CD4-positive, alpha-beta memory T cell (primary cell): ENCODE measurements around the gene MOV10. TPM values are rescaled to one million over a fixed set of nuclear protein-coding genes. Genes with fewer than 3 reads are reported as not detected.
A peak's percentile ranks its signal among the peaks of the same experiment; 100 is the strongest.

Experiments
- CTCF ChIA-PET: fragments of 350-600 bp; sonication (Branson Sonifier 250); formaldehyde crosslinking; loops from one replicate; lab custom pipeline; 2021; ENCODE audit warnings: inconsistent platforms; ENCODE audit not compliant: partially characterized antibody; lab: Charles Lee
- POLR2A ChIA-PET: fragments of 350-600 bp; sonication (Branson Sonifier 250); formaldehyde crosslinking; loops from one replicate; lab custom pipeline; 2021; ENCODE audit not compliant: partially characterized antibody; lab: Charles Lee
- DNase-seq, 5 donors: peaks; one replicate each; pipeline versions ENCODE4 v3.0.0 to v3.0.0-alpha.2; 2020 to 2022; ENCODE audit warnings: mixed read lengths in 1 of 5
- H3K27ac ChIP-seq: one replicate; pipeline ENCODE4 v1.7.0; 2013; ENCODE audit warnings: low read depth, low read length
- H3K27me3 ChIP-seq: 2 replicates; pipeline ENCODE4 v1.7.0; 2013; ENCODE audit warnings: mild to moderate bottlenecking, low read length, moderate library complexity; ENCODE audit not compliant: insufficient read depth
- H3K36me3 ChIP-seq: 2 replicates; pipeline ENCODE4 v1.7.0; 2013; ENCODE audit warnings: mild to moderate bottlenecking, low read length, moderate library complexity; ENCODE audit not compliant: insufficient read depth
- H3K4me1 ChIP-seq: 2 replicates; pipeline ENCODE4 v1.7.0; 2013; ENCODE audit warnings: mild to moderate bottlenecking, low read length, moderate library complexity; ENCODE audit not compliant: insufficient read depth
- H3K4me3 ChIP-seq, 2 donors: one replicate each; pipeline ENCODE4 v1.7.0; 2013; ENCODE audit warnings: low read length in 2 of 2, mild to moderate bottlenecking in 1 of 2
- H3K9me3 ChIP-seq, 2 donors: one replicate each; pipeline ENCODE4 v1.7.0; 2013; ENCODE audit warnings: low read length in 2 of 2, control low read depth in 1 of 2; ENCODE audit not compliant: control insufficient read depth in 1 of 2
- H3K27ac Mint-ChIP-seq, 7 donors: one replicate each; pipeline ENCODE4 v1.8.0; 2020 to 2021; ENCODE audit warnings: mixed read lengths in 7 of 7, mild to moderate bottlenecking in 6 of 7, inconsistent platforms in 3 of 7, moderate library complexity in 3 of 7
- H3K27me3 Mint-ChIP-seq, 2 donors: one replicate each; pipeline ENCODE4 v1.8.0; 2020 to 2021; ENCODE audit warnings: mixed read lengths in 2 of 2
- H3K36me3 Mint-ChIP-seq, 2 donors: one replicate each; pipeline ENCODE4 v1.8.0; 2020 to 2021; ENCODE audit warnings: mixed read lengths in 2 of 2, inconsistent platforms in 1 of 2, mild to moderate bottlenecking in 1 of 2
- H3K4me1 Mint-ChIP-seq, 4 donors: one replicate each; pipeline ENCODE4 v1.8.0; 2020 to 2021; ENCODE audit warnings: mixed read lengths in 4 of 4, mild to moderate bottlenecking in 1 of 4
- H3K4me3 Mint-ChIP-seq, 8 donors: one replicate each; pipeline ENCODE4 v1.8.0; 2020 to 2021; ENCODE audit warnings: mixed read lengths in 8 of 8, mild to moderate bottlenecking in 7 of 8, moderate library complexity in 6 of 8, inconsistent platforms in 3 of 8
- H3K9me3 Mint-ChIP-seq, 8 donors: one replicate each; pipeline ENCODE4 v1.8.0; 2020 to 2021; ENCODE audit warnings: mixed read lengths in 8 of 8, mild to moderate bottlenecking in 5 of 8, inconsistent platforms in 3 of 8, moderate library complexity in 1 of 8
- intact Hi-C: fragments of 100-400 bp; cut with micrococcal nuclease; formaldehyde crosslinking; loops from one replicate; pipeline ENCODE4 v1.15.1; 2023
- polyA plus RNA-seq, 2 donors: library from polyadenylated mRNA; unstranded; fragments of 300-500 nt; fragmentation: Illumina TruSeq; gene quantifications; one replicate each; pipeline ENCODE4 v1.2.3, GENCODE V29; 2021
- total RNA-seq, 2 experiments: library from RNA; stranded (reverse); gene quantifications; one replicate each; pipeline ENCODE4 v1.2.3, GENCODE V29; 2021

The MOV10 gene
- total and polyA plus RNA-seq, 4 experiments from 2014 or later: 21.8 to 96.1 (median 67.1) TPM

DNA sequence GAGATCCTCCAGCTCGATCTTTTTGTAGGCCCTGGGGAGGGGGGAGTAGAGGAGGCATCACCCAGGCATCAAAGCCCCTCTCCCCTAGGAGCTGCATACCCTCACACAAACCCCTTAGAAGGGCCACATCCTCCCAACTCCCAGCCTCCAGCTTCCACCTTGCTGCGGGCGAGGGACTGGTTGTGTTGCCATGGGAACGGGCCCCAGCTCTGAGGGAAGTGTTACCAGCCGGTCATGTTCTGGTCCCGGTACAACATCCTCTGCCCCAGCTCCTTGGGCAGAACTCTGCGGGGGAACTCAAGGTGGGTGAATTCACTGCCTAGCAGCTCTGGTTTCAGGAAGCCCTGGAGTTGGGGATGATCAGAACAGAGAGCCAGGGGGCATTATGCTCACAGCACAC is 36.6 kb downstream of the MOV10 start:
- H3K4me3 ChIP-seq: no peak overlapping the region
- POLR2A ChIA-PET: no interaction called here
- Mint-ChIP-seq H3K4me3 (no peak overlapping the region), H3K27ac (no peak overlapping the region), H3K4me1 (peaks cover 12 to 29% (median 19%) of the 10 kb centered on the region in 4 donors), H3K9me3 (no peaks in the 10 kb centered on the region), H3K27me3 (peaks cover 0 to 2% of the 10 kb centered on the region in 2 donors), H3K36me3 (no peaks in the 10 kb centered on the region)
- intact Hi-C loops: no loop called here
- H3K4me1 ChIP-seq: peaks cover 31% of the 10 kb centered on the region
- H3K27me3 ChIP-seq: peaks cover 3% of the 10 kb centered on the region
- CTCF ChIA-PET: interaction anchor here (0.6 to 5.8 kb wide), 5 partner anchors 7 to 321 kb away, joined by 4 to 73 read pairs (median 56); partner anchors contain the start of gene PPM1J
- no peaks in the 10 kb centered on the region for H3K36me3 ChIP-seq
- DNase-seq: no peak
- no peak overlapping the region for H3K27ac ChIP-seq
- H3K9me3 ChIP-seq: no peaks in the 10 kb centered on the region

DNA sequence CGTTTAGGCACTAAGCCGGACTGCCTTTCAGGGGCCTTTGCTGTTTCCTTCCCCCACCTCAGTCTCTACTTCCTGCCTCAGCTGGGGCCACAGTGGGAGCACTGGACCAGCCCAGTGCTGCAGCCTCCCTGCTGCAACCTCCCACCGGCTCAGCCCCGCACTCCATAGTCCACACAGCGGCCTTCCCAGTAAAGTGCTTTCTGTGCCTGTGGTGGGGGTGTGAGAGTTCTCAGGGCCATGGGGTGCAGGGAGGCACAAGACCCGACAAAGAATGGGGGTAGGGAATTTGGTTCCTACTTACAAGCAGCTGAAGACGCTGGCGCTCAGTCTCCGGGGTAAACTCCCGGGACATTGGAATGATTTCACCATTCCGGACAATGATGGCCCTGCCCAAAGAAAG is 37.2 kb downstream of the MOV10 start:
- Histone ChIP-seq H3K27ac (no peak overlapping the region), H3K36me3 (no peaks in the 10 kb centered on the region), H3K9me3 (no peaks in the 10 kb centered on the region), H3K27me3 (peaks cover 3% of the 10 kb centered on the region), H3K4me3 (no peak overlapping the region), H3K4me1 (peaks cover 28% of the 10 kb centered on the region)
- Mint-ChIP-seq H3K9me3 (no peaks in the 10 kb centered on the region), H3K4me3 (no peak overlapping the region), H3K27ac (no peak overlapping the region), H3K4me1 (peaks cover 12 to 29% (median 20%) of the 10 kb centered on the region in 4 donors), H3K27me3 (peaks cover 0 to 2% of the 10 kb centered on the region in 2 donors), H3K36me3 (no peaks in the 10 kb centered on the region)
- no peak for DNase-seq
- POLR2A ChIA-PET: no interaction called here
- intact Hi-C loops: no loop called here
- CTCF ChIA-PET: interaction anchor here (0.6 to 5.8 kb wide), 4 partner anchors 61 to 321 kb away, joined by 4 to 73 read pairs (median 30); no protein-coding TSS in a partner anchor

DNA sequence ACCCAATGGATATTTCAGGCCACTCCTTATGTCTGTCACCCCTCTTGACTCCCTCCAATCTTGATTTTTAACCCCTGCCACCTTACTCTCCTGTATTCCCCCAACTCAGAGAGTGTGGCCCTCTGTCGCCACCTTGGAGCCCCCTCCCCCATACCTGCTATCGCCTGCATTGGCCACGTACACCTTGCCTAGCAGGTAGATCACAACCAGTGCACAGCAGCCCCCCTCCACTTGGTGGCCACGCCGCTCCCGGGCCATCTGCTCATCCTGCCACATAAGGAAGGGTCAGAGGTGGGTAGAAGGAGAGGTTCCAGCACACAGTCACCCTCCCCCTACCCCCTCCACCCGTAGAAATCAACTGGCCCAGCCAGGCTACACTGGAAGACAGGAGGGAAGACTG is 37.7 kb downstream of the MOV10 start:
- Histone ChIP-seq H3K27me3 (peaks cover 3% of the 10 kb centered on the region), H3K4me3 (no peak overlapping the region), H3K27ac (no peak overlapping the region), H3K36me3 (no peaks in the 10 kb centered on the region), H3K4me1 (peaks cover 28% of the 10 kb centered on the region), H3K9me3 (no peaks in the 10 kb centered on the region)
- Mint-ChIP-seq H3K27ac (no peak overlapping the region), H3K9me3 (no peaks in the 10 kb centered on the region), H3K36me3 (no peaks in the 10 kb centered on the region), H3K27me3 (peaks cover 0 to 2% of the 10 kb centered on the region in 2 donors), H3K4me1 (peaks cover 12 to 29% (median 21%) of the 10 kb centered on the region in 4 donors), H3K4me3 (no peak overlapping the region)
- ChIA-PET CTCF (no interaction called here), POLR2A (no interaction called here)
- intact Hi-C loops: no loop called here
- DNase-seq: no peak

DNA sequence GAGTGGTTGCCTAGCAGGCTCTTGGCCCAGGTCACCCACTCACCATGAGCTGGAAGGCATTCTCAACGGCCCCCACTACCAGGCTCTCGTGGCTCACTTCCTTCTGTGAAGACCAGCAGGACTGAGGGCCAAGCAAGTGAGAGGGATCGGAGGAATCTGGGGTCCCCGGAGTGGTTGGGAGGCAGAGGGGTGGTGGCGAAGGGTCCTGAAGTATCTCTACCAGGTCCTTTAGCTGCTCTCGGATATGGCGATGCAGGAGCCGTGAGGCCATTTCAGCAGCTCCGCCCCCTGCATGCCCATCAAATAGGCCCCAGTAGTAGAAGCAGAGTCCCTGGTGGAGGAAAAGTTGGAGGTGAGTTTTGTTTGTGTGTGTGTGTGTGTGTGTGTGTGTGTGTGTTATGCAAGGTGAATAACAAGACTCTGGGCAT is 38.3 kb downstream of the MOV10 start:
- Histone ChIP-seq H3K27ac (no peak overlapping the region), H3K4me3 (no peak overlapping the region), H3K27me3 (peaks cover 3% of the 10 kb centered on the region), H3K4me1 (peaks cover 23% of the 10 kb centered on the region), H3K36me3 (no peaks in the 10 kb centered on the region), H3K9me3 (no peaks in the 10 kb centered on the region)
- peak overlapping the region in 2 of 7 donors; percentile 10 to 36 for H3K27ac Mint-ChIP-seq
- intact Hi-C loops: no loop called here
- ChIA-PET CTCF (no interaction called here), POLR2A (no interaction called here)
- no peaks in the 10 kb centered on the region for H3K36me3 Mint-ChIP-seq
- no peak for DNase-seq
- H3K27me3 Mint-ChIP-seq: peaks cover 0 to 2% of the 10 kb centered on the region in 2 donors
- peak overlapping the region in 1 of 8 donors; percentile 21 for H3K4me3 Mint-ChIP-seq
- H3K4me1 Mint-ChIP-seq: peaks cover 10 to 24% (median 19%) of the 10 kb centered on the region in 4 donors
- H3K9me3 Mint-ChIP-seq: no peaks in the 10 kb centered on the region

DNA sequence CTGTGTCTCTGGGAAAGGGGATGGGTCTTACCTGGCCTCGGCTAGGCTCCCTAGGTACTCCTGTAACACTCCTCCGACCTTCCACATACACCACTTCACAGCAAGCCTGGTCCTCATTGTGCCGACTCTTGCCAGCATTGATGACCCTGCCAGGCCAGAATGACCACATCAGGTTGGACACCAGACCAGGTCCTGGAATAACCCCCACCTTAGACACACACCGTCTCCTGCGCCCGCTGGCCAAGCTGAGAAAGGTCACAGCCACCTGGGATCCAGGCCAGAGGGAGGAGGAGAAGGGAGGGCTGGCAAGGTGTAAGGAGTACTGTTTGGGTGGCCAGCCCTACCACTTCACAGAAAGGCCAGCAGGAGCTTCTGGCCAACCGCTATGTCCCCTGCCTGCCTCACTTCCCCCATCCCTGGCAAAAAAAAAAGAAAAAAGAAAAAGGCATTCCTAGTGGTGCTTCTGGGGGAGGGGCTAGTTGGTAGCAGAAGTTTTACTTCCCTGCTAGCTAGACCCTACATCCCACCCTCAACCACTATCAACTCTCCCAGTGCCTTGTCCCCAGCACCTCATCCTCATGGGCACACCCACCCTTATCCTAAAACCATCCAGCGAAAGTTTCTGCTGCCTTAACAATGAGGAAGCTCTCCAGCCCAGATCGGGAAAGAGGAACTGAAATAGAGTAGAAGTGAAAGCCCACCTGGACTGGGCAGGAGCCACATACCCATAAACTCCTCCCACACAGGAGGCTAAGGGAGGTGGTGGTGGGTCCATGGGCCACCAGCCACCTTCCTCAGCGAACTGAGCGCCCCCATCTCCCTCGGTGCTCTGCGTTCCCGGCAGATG is 39.2 kb downstream of the MOV10 start:
- H3K27ac Mint-ChIP-seq: peak overlapping the region in 4 of 7 donors; percentile 38 to 68 (median 42)
- intact Hi-C loops: loop anchor here (2.0 kb wide), 1 partner anchor 39 kb away; the partner anchor contains the start of gene MOV10
- no peak for DNase-seq

DNA sequence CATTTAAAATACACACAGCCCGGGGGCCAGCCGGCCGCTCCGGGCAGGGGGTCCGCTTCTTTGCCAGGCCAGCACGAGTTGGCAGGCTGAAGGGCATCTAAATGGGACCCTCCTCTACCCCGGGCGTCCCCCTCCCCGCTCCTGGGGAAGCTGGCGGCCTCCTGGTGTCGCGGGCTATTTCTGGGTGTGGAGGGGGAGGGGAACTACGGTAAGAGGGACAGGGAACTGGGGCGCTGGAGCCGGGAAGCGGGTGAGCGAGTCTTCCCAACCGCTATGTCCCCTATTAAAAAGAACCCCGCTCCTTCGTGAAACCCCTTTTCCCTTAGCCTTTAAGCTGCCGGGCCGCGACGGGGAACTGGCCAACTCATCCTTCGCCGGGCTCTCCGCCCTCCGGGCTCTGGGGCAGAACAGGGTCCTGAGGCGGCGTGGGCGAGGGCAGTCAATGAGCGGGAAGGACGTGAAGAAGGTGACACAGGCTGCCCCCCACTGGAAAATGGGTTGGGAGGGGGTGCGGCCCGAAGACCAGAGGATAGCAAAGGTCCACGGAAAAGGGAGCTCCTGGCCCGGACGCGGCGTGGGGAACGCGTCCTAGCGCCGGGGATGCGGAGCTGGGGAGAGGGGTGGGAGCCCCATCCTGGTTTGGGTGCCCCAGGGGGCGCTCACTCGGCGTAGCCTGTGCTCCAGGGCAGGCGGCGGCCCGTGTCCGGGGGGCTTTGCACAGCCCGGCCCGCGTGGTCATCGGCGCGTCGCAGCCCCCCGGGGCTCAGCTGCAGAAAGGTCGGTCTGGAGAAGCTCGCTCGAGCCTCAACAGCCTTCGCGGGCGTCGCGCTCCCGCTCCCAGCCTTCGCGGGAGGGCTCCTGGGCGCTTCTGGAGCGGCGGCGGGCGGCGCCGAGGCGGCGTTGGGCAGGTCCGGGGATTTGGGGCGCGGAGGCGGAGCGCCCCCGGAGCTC is 40.1 kb downstream of the MOV10 start:
- Histone ChIP-seq H3K36me3 (no peaks in the 10 kb centered on the region), H3K4me3 (peak overlapping the region in 1 of 2 donors; percentile 72), H3K4me1 (peaks cover 22% of the 10 kb centered on the region), H3K27me3 (peaks cover 8% of the 10 kb centered on the region), H3K27ac (no peak overlapping the region), H3K9me3 (no peaks in the 10 kb centered on the region)
- ChIA-PET POLR2A (interaction anchor here (0.9 to 3.8 kb wide), 15 partner anchors 12 to 1214 kb away, joined by 3 to 44 read pairs (median 5); partner anchors contain the start of genes CAPZA1, HIPK1, LRIG2 and MOV10), CTCF (interaction anchor here (0.6 to 6.8 kb wide), 31 partner anchors 6 to 965 kb away, joined by 3 to 66 read pairs (median 6); partner anchors contain the start of genes CTTNBP2NL, LRIG2, MOV10 and RHOC)
- H3K4me1 Mint-ChIP-seq: peaks cover 12 to 29% (median 19%) of the 10 kb centered on the region in 4 donors
- peak in 1 of 5 donors; percentile 51 for DNase-seq
- peaks cover 0 to 3% of the 10 kb centered on the region in 2 donors for H3K27me3 Mint-ChIP-seq
- H3K4me3 Mint-ChIP-seq: peak overlapping the region; percentile 79 to 89 (median 83)
- H3K27ac Mint-ChIP-seq: peak overlapping the region in 4 of 7 donors; percentile 8 to 57 (median 44)
- intact Hi-C loops: loop anchor here (1.0 to 5.0 kb wide), 4 partner anchors 40 to 1098 kb away; partner anchors contain the start of genes MAGI3, MOV10, RSBN1 and SLC16A1
- no peaks in the 10 kb centered on the region for H3K36me3 Mint-ChIP-seq
- H3K9me3 Mint-ChIP-seq: no peaks in the 10 kb centered on the region

More for the DNA sequence above, 39.2 kb downstream of the MOV10 start:
- peaks cover 22% of the 10 kb centered on the region for H3K4me1 ChIP-seq
- Mint-ChIP-seq H3K4me3 (peak overlapping the region in 7 of 8 donors; percentile 26 to 86 (median 63)), H3K4me1 (peaks cover 12 to 28% (median 19%) of the 10 kb centered on the region in 4 donors), H3K27me3 (peaks cover 0 to 3% of the 10 kb centered on the region in 2 donors), H3K9me3 (no peaks in the 10 kb centered on the region), H3K36me3 (no peaks in the 10 kb centered on the region)
- H3K27ac ChIP-seq: no peak overlapping the region
- ChIA-PET CTCF (interaction anchor here (1.3 to 4.1 kb wide), 4 partner anchors 86 to 428 kb away, joined by 3 to 56 read pairs (median 22); partner anchors contain the start of gene LRIG2), POLR2A (interaction anchor here (3.2 to 3.8 kb wide), 3 partner anchors 11 to 359 kb away, joined by 31 to 44 read pairs (median 36); partner anchors contain the start of genes CAPZA1, LRIG2 and ST7L)
- H3K9me3 ChIP-seq: no peaks in the 10 kb centered on the region
- H3K36me3 ChIP-seq: no peaks in the 10 kb centered on the region
- H3K4me3 ChIP-seq: peak overlapping the region in 1 of 2 donors; percentile 72
- peaks cover 3% of the 10 kb centered on the region for H3K27me3 ChIP-seq
